Effector memory CD4-positive, alpha-beta T cell (primary cell): ENCODE results near the gene HIVEP3.

Experiments
- DNase-seq, 3 donors: peaks; one replicate each; pipeline ENCODE4 v3.0.0-alpha.2; 2020
- H3K27ac ChIP-seq: 2 replicates; pipeline ENCODE4 v1.7.0; 2013; ENCODE audit warnings: mild to moderate bottlenecking, low read length, moderate library complexity; ENCODE audit not compliant: insufficient read depth, poor library complexity, severe bottlenecking
- H3K27me3 ChIP-seq: replicated peaks from 2 replicates; pipeline ENCODE4 v1.7.0; 2013; ENCODE audit warnings: mild to moderate bottlenecking, low read length; ENCODE audit not compliant: insufficient read depth, control insufficient read depth, poor library complexity, severe bottlenecking
- H3K36me3 ChIP-seq: 2 replicates; pipeline ENCODE4 v1.7.0; 2013; ENCODE audit warnings: mild to moderate bottlenecking, low read length, moderate library complexity; ENCODE audit not compliant: control insufficient read depth, insufficient read depth
- H3K4me1 ChIP-seq: 2 replicates; pipeline ENCODE4 v1.7.0; 2013; ENCODE audit warnings: low read length, mild to moderate bottlenecking; ENCODE audit not compliant: control insufficient read depth, insufficient read depth, poor library complexity, severe bottlenecking
- H3K4me3 ChIP-seq: 2 replicates; pipeline ENCODE4 v1.7.0; 2013; ENCODE audit warnings: low read length, low read depth, mild to moderate bottlenecking; ENCODE audit not compliant: insufficient read depth, poor library complexity, severe bottlenecking
- H3K9me3 ChIP-seq: 2 replicates; pipeline ENCODE4 v1.7.0; 2013; ENCODE audit warnings: mild to moderate bottlenecking, low read length, moderate library complexity; ENCODE audit not compliant: control insufficient read depth

HIVEP3 gene

DNA sequence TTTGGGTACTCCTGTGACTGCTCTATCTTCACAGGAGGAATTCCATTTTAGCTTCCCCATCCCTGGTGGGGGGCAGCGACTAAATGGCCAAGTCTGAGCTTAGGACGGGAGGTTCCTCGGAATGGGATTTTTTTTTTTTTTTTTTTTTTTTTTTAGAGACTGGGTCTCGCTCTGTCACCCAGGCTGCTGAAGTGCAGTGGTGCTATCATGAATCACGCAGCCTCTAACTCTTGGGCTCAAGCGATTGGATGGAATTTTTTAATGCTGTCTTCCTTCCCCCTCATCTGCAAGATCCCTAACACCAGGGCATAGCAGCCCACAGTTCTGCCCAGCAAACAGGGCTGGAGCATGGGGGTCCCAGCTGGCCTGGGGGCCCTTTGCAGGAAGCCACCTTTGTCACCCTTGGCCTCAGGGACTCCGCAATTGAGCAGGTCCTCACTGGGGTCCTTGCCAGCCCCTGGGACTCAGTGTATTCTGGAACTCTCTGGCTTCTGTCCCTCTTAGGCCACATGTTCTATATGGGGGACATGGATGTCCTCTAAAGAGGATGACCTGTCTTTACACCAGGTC is 421.2 kb downstream of the HIVEP3 start:
- Histone ChIP-seq H3K27ac (no peak overlapping the region), H3K27me3 (peaks cover 2% of the 10 kb centered on the region), H3K4me3 (no peak overlapping the region), H3K4me1 (peaks cover 5% of the 10 kb centered on the region), H3K36me3 (no peaks in the 10 kb centered on the region), H3K9me3 (no peaks in the 10 kb centered on the region)
- DNase-seq = no peak

DNA sequence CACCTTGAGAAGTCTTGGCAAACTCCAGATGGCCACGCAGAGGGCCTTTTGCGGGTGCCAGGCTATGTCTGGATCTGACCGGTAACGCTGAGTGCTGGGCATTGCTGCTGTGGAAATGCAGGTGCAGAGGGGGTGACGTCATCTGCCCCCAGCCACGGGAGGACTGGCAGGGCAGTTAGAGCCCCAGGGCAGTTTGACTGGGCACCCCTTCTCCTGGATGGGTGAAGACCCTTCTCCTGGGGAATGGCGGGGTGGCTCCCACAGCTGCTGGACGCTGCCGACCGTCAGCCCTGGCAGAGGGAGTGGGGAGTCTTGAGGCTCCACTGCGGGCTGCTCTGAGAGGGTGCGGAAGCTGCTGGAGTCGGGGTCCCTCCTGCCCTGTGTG is 421.7 kb downstream of the HIVEP3 start:
- Histone ChIP-seq H3K36me3 (no peaks in the 10 kb centered on the region), H3K4me1 (peaks cover 5% of the 10 kb centered on the region), H3K4me3 (no peak overlapping the region), H3K9me3 (no peaks in the 10 kb centered on the region), H3K27ac (no peak overlapping the region), H3K27me3 (peaks cover 2% of the 10 kb centered on the region)
- DNase-seq = no peak

DNA sequence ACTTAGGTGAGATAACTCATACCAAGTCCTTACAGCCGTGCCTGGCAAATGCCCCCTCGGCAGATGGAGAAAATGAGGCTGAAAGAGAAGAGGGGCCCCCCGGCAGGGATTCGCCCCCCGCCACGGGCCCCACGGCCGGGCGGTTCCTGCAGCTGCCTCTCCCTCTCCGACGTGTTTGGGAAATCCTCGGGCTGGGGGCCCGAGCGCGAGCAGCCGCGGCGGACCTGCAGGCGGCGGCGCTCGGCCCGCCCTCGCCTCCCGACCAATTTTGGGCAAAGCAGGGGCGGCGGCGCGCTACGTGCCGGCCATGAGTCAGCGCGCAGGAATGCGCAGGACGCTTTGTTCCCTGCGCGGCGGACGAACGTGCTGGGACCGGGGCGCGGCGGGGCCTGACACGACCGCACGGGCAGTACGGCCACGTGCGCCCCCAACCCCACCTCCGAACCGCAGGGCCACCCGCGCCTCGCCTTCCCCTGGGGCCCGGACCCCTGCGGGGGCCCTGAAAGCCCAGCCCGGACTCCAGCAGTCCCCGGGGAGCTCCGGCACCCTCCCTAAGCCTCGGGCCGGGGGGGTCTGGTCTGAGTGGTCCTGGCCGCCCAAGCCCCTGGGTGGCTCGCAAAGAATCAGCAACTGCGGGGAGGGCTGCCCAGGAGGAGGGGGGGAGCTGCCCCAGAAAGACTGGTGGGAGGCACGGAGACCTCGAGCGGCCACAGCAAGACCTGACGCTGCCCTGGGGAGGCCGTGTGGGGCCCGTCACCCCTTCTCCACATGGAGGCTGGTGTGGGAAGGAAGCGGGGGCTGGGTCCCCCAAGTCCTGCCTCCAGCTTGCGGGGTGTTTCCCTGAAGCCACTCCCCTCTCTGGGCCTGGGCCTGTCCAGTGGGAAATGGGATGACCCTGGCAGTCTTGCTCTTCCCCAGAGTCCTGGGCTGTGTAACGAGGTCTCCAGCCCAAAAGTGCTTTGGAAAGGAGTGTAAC is 422.4 kb downstream of the HIVEP3 start:
- no peak overlapping the region for H3K4me3 ChIP-seq

DNA sequence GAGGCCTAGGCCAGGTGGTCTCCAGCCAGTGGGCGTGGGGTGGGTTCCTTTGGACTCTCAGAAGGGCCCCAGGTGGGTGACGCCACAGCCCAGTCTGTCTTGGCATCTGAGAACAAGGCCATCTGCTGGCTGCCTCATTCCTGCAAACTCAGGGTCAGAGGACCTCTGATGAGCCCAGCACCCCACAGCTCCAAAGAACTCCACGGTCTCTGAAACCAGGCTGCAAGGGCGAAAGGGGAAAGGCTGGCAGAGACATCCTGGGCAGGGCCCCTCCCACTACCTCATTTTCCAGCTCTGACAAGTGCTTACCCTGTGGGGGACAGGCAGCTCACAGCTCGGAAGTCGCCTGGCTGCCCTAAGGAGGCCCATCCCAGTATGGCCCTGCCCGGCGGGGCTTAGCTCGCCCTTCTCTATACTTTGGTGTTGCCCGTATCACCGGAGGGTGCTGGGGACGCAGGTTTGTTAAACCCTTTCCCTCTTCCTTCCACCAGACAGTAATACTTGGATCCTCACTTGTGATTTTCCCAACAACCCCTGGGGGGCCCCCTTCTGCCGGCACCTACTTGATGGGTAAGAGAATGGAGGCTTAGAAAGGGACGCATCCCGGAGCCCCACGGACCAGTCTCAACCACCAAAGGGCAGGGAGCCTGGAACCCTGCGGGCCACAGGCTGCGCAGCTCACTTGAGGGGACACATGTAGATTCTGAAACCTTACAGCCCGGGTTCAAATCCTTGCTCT is 423.3 kb downstream of the HIVEP3 start:
- DNase-seq = no peak
- H3K9me3 ChIP-seq = no peaks in the 10 kb centered on the region
- no peak overlapping the region for H3K27ac ChIP-seq
- H3K36me3 ChIP-seq = no peaks in the 10 kb centered on the region
- no peak overlapping the region for H3K4me3 ChIP-seq
- H3K27me3 ChIP-seq = peaks cover 2% of the 10 kb centered on the region
- H3K4me1 ChIP-seq = peaks cover 5% of the 10 kb centered on the region

More for the DNA sequence above, 422.4 kb downstream of the HIVEP3 start:
- Histone ChIP-seq H3K9me3 (no peaks in the 10 kb centered on the region), H3K36me3 (no peaks in the 10 kb centered on the region), H3K27ac (no peak overlapping the region), H3K4me1 (peaks cover 5% of the 10 kb centered on the region), H3K27me3 (peaks cover 2% of the 10 kb centered on the region)
- no peak for DNase-seq

DNA sequence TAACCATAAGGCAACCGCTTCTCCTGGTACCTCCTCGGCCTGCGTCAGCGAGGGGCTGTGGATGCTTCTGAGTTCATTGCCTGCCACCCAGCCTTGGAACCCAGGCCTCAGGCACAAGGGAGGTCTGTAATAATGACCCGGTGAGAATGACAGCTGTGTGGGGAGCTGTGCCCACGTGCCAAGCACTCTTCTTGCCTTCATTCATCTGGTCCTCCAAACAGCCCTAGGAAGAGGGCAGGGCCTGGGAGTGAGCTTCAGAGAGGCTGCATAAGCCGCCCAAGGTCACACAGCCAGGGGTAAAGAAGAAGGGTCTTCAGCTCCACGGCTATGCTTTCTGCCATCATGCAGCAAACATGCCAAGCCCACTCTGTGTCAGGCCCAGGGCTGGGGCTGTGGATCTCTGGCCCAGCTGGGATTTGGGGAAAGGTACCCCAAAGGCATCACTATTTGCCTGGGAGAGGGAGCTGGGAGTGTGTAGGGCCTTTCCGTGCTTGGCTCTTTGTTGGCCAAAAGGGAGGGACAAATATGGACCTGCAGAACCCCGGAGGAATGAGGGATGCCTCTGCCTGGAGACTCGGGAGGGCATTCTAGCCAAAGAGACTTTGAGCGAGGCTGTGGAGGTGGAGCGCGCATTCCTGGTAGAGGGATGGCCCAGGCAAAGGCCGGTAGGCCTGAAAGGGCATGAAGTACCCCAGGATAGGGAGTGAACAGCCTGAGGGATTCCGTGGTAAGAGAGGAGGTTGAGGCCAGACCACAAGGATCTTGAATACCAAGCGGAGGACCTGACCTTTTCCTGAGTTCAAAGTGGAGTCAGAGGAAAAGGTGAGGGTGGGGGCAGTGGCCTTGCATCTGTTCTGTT is 424.1 kb downstream of the HIVEP3 start:
- Histone ChIP-seq H3K27me3 (peaks cover 2% of the 10 kb centered on the region), H3K36me3 (no peaks in the 10 kb centered on the region), H3K27ac (no peak overlapping the region), H3K4me1 (peaks cover 5% of the 10 kb centered on the region), H3K9me3 (no peaks in the 10 kb centered on the region), H3K4me3 (no peak overlapping the region)
- no peak for DNase-seq

- Histone ChIP-seq H3K27ac (no peak overlapping the region), H3K36me3 (no peaks in the 10 kb centered on the region), H3K9me3 (no peaks in the 10 kb centered on the region), H3K4me1 (peaks cover 5% of the 10 kb centered on the region), H3K27me3 (peaks cover 2% of the 10 kb centered on the region), H3K4me3 (no peak overlapping the region)
- DNase-seq = no peak
Observed at GRCh38 chr1:41493626-41494350, 424.9 kb downstream of the HIVEP3 start.

DNA sequence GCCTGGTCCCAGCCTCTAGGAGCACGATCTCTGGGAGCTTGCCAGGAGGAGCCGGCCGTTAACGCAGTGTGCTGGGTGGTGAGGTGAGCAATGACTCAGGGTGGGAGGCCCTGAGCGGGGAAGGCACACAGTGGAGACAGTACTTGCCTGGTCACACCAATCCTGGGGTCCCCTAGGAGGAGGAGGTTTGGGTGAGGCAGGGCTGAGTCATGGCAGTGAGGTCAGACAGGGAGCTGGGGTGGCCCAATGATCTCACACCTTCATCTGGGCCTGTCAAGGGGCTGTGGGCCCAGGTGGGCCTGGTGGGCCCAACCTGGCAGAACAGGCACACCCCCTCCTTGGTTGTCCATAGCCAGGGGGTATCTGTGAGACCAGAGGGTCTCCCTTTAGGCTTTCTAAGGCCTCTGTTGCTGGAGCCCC is 425.6 kb downstream of the HIVEP3 start:
- no peaks in the 10 kb centered on the region for H3K36me3 ChIP-seq
- H3K4me1 ChIP-seq = peaks cover 5% of the 10 kb centered on the region
- H3K4me3 ChIP-seq = no peak overlapping the region
- no peaks in the 10 kb centered on the region for H3K9me3 ChIP-seq
- no peak for DNase-seq
- peaks cover 2% of the 10 kb centered on the region for H3K27me3 ChIP-seq
- H3K27ac ChIP-seq = no peak overlapping the region

DNA sequence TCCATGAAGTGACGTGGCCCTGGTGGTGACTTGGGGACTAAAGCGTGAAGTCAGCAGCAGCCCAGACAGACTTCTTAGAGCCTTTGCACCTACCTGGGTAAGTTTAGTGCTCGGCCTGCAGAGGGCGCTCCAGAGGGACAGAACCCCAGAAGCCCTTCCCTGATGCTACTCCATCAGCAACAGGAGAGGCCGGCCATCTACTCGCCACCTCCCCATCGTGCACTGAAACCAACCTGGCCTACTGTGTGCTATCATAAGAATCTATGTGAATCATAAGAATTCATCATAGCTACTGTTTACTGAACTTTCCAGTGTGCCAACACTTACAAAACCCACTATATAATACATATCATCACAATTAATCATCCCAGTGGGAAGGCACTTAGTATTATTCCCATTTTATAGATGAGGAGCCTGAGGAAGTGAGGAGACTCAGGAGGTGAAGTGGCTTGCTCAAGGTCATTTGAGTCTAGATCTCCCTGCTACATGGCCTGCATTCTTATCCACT is 426.3 kb downstream of the HIVEP3 start:
- no peak overlapping the region for H3K4me3 ChIP-seq
- H3K27me3 ChIP-seq = peaks cover 2% of the 10 kb centered on the region
- no peak overlapping the region for H3K27ac ChIP-seq
- H3K9me3 ChIP-seq = no peaks in the 10 kb centered on the region
- peak in 1 of 3 donors; percentile 8 for DNase-seq
- no peaks in the 10 kb centered on the region for H3K36me3 ChIP-seq
- H3K4me1 ChIP-seq = peaks cover 5% of the 10 kb centered on the region

DNA sequence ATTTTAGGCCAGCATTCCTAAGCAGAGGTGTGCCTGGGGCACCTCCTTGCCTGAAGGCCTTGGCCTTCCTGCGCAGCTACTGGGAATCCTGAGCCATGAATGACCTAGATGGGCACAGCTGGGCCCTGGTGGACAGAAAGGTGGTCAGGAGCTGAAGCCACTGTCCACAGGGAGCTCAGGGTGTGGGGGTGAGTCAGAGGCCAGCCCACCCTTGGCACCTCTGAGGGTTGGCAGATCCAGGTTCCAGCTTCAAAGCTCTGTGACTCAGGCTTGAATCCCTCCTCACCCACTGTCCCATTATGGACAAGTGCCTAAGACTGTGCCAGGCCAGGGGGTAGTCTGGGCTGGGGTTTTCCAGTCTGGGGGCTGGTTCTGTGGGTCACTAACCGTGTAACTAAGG is 427.8 kb downstream of the HIVEP3 start:
- Histone ChIP-seq H3K4me3 (no peak overlapping the region), H3K36me3 (no peaks in the 10 kb centered on the region), H3K27me3 (peaks cover 2% of the 10 kb centered on the region), H3K27ac (no peak overlapping the region), H3K4me1 (peaks cover 3% of the 10 kb centered on the region), H3K9me3 (no peaks in the 10 kb centered on the region)
- DNase-seq = no peak
